B cell (primary cell): Measurements from ENCODE around the gene ZDHHC14. TPM values are rescaled to one million over a fixed set of nuclear protein-coding genes. Genes with fewer than 3 reads are reported as not detected.

ENCODE experiments used
- ATAC-seq: fragments of 200-7000 bp; cut with Tn5 transposase; one replicate; pipeline ENCODE4 v1.10.0; 2021; ENCODE audit warnings: low read depth, mild to moderate bottlenecking, moderate number of reproducible peaks, moderate library complexity
- CTCF ChIA-PET: fragments of 350-600 bp; sonication (Branson Sonifier 250); formaldehyde crosslinking; loops from one replicate; lab custom pipeline; 2021; ENCODE audit warnings: antibody characterized with exemption, inconsistent platforms; lab: Charles Lee
- POLR2A ChIA-PET: fragments of 350-600 bp; sonication (Branson Sonifier 250); formaldehyde crosslinking; loops from one replicate; lab custom pipeline; 2021; ENCODE audit warnings: antibody characterized with exemption; lab: Charles Lee
- DNase-seq: peaks from one replicate; pipeline ENCODE4 v3.0.0; 2013
- H2AFZ ChIP-seq: 2 replicates; pipeline ENCODE4 v1.6.1; 2012; ENCODE audit warnings: mild to moderate bottlenecking, low read depth, low read length; ENCODE audit not compliant: insufficient read depth, poor library complexity, severe bottlenecking
- H3K27ac ChIP-seq, 2 donors: 1 replicate in 1 of 2; 2 replicates in 1 of 2; pipeline ENCODE4 v1.5.1; 2012 to 2013; ENCODE audit warnings: low read length in 2 of 2, mild to moderate bottlenecking in 2 of 2, moderate library complexity in 1 of 2
- H3K27me3 ChIP-seq, 4 experiments: fragments of 200-600 bp in 1 of 4; sonication (generic) in 1 of 4; replicated peaks in 1 of 4; 1 replicate in 2 of 4; 2 replicates in 2 of 4; pipeline versions ENCODE4 v1.6.1 to v1.7.0; 2013 to 2016; ENCODE audit warnings: low read length in 3 of 4, mild to moderate bottlenecking in 2 of 4, mixed read lengths in 1 of 4, moderate library complexity in 1 of 4; ENCODE audit not compliant: insufficient read depth in 4 of 4, control insufficient read depth in 3 of 4; ENCODE audit errors: control extremely low read depth in 1 of 4
- H3K36me3 ChIP-seq, 2 experiments: replicated peaks in 1 of 2; 1 replicate in 1 of 2; 2 replicates in 1 of 2; pipeline versions ENCODE4 v1.6.1 to v1.7.1; 2013; ENCODE audit warnings: low read length in 1 of 2; ENCODE audit not compliant: insufficient read depth in 2 of 2, control insufficient read depth in 1 of 2; ENCODE audit errors: control extremely low read depth in 1 of 2, extremely low read depth in 1 of 2
- H3K4me1 ChIP-seq, 2 donors: fragments of 200-600 bp in 1 of 2; sonication (generic) in 1 of 2; 1 replicate in 1 of 2; 2 replicates in 1 of 2; pipeline versions ENCODE4 v1.5.1 to v1.6.1; 2013 to 2017; ENCODE audit warnings: low read length in 2 of 2; ENCODE audit not compliant: control insufficient read depth in 2 of 2, insufficient read depth in 2 of 2
- H3K4me2 ChIP-seq: replicated peaks from 2 replicates; pipeline ENCODE3; 2012; ENCODE audit warnings: mild to moderate bottlenecking, low read depth, low read length; ENCODE audit not compliant: poor library complexity, severe bottlenecking
- H3K4me3 ChIP-seq, 5 experiments: fragments of 200-600 bp in 1 of 5; sonication (generic) in 1 of 5; 1 replicate in 3 of 5; 2 replicates in 2 of 5; pipeline versions ENCODE4 v1.5.1 to v1.7.0; 2011 to 2016; ENCODE audit warnings: low read length in 4 of 5, mild to moderate bottlenecking in 4 of 5, low read depth in 2 of 5, control low read depth in 1 of 5, moderate library complexity in 1 of 5; ENCODE audit not compliant: insufficient read depth in 1 of 5; ENCODE audit errors: control extremely low read depth in 1 of 5, extremely low read depth in 1 of 5
- H3K79me2 ChIP-seq: fragments of 200-600 bp; sonication (generic); one replicate; pipeline ENCODE4 v1.6.0; 2016; ENCODE audit warnings: low read length; ENCODE audit not compliant: control insufficient read depth, insufficient read depth
- H3K9ac ChIP-seq: fragments of 200-600 bp; sonication (generic); 2 replicates; pipeline ENCODE4 v1.6.1; 2017; ENCODE audit warnings: mild to moderate bottlenecking, low read length, moderate library complexity
- H3K9me3 ChIP-seq, 3 donors: one replicate each; pipeline versions ENCODE4 v1.6.1 to v1.7.1; 2013; ENCODE audit warnings: low read length in 2 of 3; ENCODE audit not compliant: control insufficient read depth in 2 of 3, insufficient read depth in 1 of 3; ENCODE audit errors: control extremely low read depth in 1 of 3
- H4K20me1 ChIP-seq: 2 replicates; pipeline ENCODE4 v1.6.0; 2012; ENCODE audit warnings: mild to moderate bottlenecking, low read length; ENCODE audit not compliant: insufficient read depth, control insufficient read depth, poor library complexity, severe bottlenecking
- H3K27ac Mint-ChIP-seq: one replicate; pipeline ENCODE4 v1.8.0; 2021; ENCODE audit warnings: mixed read lengths
- H3K27me3 Mint-ChIP-seq: one replicate; pipeline ENCODE4 v1.8.0; 2021; ENCODE audit warnings: mixed read lengths
- H3K4me1 Mint-ChIP-seq: one replicate; pipeline ENCODE4 v1.8.0; 2021; ENCODE audit warnings: mixed read lengths
- H3K4me3 Mint-ChIP-seq: one replicate; pipeline ENCODE4 v1.8.0; 2021; ENCODE audit warnings: mixed read lengths
- H3K9me3 Mint-ChIP-seq: one replicate; pipeline ENCODE4 v1.8.0; 2022; ENCODE audit warnings: mixed read lengths; ENCODE audit not compliant: insufficient read depth
- CTCF ChIP-seq: fragments of 200-600 bp; IDR thresholded peaks from one replicate; pipeline ENCODE4 v1.8.0; 2022; ENCODE audit warnings: antibody characterized with exemption, mild to moderate bottlenecking
- EZH2 ChIP-seq: IDR thresholded peaks from 2 replicates; pipeline ENCODE4 v1.6.1; 2012; ENCODE audit warnings: borderline replicate concordance, low read depth, mild to moderate bottlenecking, moderate library complexity, low read length; ENCODE audit not compliant: insufficient read depth, poor library complexity, severe bottlenecking
- WGBS: methylation state at CpG from one replicate; pipeline ENCODE4 v1.1.5; 2013; ENCODE audit warnings: missing lambda C conversion rate; ENCODE audit not compliant: insufficient coverage; 5-methylcytosine and 5-hydroxymethylcytosine counted together
- intact Hi-C: fragments of 100-400 bp; cut with micrococcal nuclease; formaldehyde crosslinking; loops from one replicate; pipeline ENCODE4 v1.10.0; 2022
- polyA plus RNA-seq: library from polyadenylated mRNA; depleted of rRNA; stranded (reverse); fragments of >200 nt; gene quantifications from 2 replicates; pipeline ENCODE4 v1.2.3, GENCODE V29; 2012
- total RNA-seq, 2 donors: library from RNA; stranded (reverse); fragments of 120-200 nt in 1 of 2; gene quantifications; 1 replicate in 1 of 2; 2 replicates in 1 of 2; pipeline versions ENCODE4 v1.2.3 to v1.2.4, GENCODE V29; 2013 to 2022

Gene ZDHHC14
- total and polyA plus RNA-seq, 2 donors (not counting 1 experiment from before 2014, with no cell fraction given) = 8.8 to 50.4 TPM

GRCh38 chr6:157436944-157437336 is 56.0 kb downstream of the ZDHHC14 start:
- Mint-ChIP-seq H3K27me3 (no peaks in the 10 kb centered on the region), H3K9me3 (no peaks in the 10 kb centered on the region), H3K4me1 (no peaks in the 10 kb centered on the region), H3K27ac (no peak overlapping the region), H3K4me3 (no peak overlapping the region)
- H4K20me1 ChIP-seq = peaks cover 4% of the 10 kb centered on the region
- no peak overlapping the region for H3K27ac ChIP-seq
- H3K4me3 ChIP-seq = no peak overlapping the region
- no peak overlapping the region for H3K4me2 ChIP-seq
- ChIA-PET POLR2A (no interaction called here), CTCF (no interaction called here)
- TF ChIP-seq EZH2 = no peak
- no peak for TF ChIP-seq CTCF
- ATAC-seq (no peak), DNase-seq (no peak)
- H3K36me3 ChIP-seq = peaks cover 0 to 6% of the 10 kb centered on the region in 2 experiments
- no peaks in the 10 kb centered on the region for H3K4me1 ChIP-seq
- H3K79me2 ChIP-seq = no peaks in the 10 kb centered on the region
- H3K9ac ChIP-seq = no peak overlapping the region
- 96% methylated on average over 3 of the region's 4 CpGs for WGBS
- intact Hi-C loops = no loop called here
- H3K9me3 ChIP-seq = no peaks in the 10 kb centered on the region
- H2AFZ ChIP-seq = no peak overlapping the region
- no peaks in the 10 kb centered on the region for H3K27me3 ChIP-seq

- H3K9me3 Mint-ChIP-seq = peaks cover 5% of the 10 kb centered on the region
- DNase-seq (no peak), ATAC-seq (no peak)
- 100% methylated on average over 3 of the region's 6 CpGs for WGBS
- CTCF ChIA-PET = no interaction called here
- H3K27me3 ChIP-seq = no peaks in the 10 kb centered on the region
- intact Hi-C loops = no loop called here
- TF ChIP-seq EZH2 (no peak), CTCF (no peak)
- no peak overlapping the region for H2AFZ ChIP-seq
- POLR2A ChIA-PET = no interaction called here
- no peaks in the 10 kb centered on the region for H3K4me1 ChIP-seq
- no peak overlapping the region for H3K4me3 ChIP-seq
- H3K27ac Mint-ChIP-seq = no peak overlapping the region
- peaks cover 5% of the 10 kb centered on the region for H3K4me1 Mint-ChIP-seq
- H3K27me3 Mint-ChIP-seq = no peaks in the 10 kb centered on the region
- no peak overlapping the region for H3K4me3 Mint-ChIP-seq
- no peaks in the 10 kb centered on the region for H3K79me2 ChIP-seq
- H3K9ac ChIP-seq = no peak overlapping the region
- no peak overlapping the region for H3K4me2 ChIP-seq
- peaks cover under 1% of the 10 kb centered on the region for H4K20me1 ChIP-seq
- peaks cover 0 to 6% of the 10 kb centered on the region in 2 experiments for H3K36me3 ChIP-seq
- no peak overlapping the region for H3K27ac ChIP-seq
- peaks cover 0 to 13% (median 7%) of the 10 kb centered on the region in 3 donors for H3K9me3 ChIP-seq
Observed at GRCh38 chr6:157438611-157439111, 57.7 kb downstream of the ZDHHC14 start.
